Measurements from ENCODE around the gene SIPA1L3. TPM values are rescaled to one million over a fixed set of nuclear protein-coding genes. Genes with fewer than 3 reads are reported as not detected.

SIPA1L3 gene
- total and polyA plus RNA-seq, 10 of the 15 experiments (the other 5 are each of a cell fraction or from before 2014, with no cell fraction given): 0.24 to 66.2 (median 19.1) TPM

DNA sequence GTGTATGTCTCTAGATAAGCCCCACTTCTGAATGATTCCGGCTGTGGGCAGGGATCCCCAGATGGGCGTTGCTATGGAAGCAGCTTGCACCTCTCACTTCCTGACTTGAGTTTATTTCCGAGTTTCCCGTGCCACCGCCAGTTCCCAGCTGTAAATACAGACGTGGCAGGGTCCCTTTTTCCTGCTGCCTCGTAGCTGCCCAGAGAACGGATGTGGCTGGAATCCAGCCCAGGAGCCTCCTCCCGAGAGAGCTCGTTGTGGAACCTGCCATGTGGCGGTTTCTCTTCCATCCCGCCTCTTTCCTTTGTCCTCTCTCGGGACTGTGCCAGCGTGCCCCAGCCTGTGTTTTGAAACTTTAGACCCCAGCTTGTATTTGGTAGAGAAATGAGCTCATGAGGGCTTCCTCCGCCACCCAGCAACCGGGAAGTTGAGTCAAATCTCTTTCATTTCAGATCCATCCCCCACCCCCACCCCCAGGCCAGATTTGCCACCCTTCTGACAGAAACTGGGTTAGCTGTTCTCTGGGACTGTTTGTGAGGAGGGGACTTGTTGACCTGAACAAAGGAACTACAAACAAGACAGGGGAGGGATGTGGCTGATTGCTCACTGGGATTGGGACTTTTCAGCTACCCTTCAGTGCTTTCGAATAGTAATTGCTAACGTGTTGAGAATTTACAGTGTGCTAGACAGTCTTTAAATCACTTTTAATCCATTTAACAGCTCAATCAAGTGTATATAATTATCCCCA lies 96.6 kb downstream of the SIPA1L3 start (continued):
- TF ChIP-seq, protein P1, sequence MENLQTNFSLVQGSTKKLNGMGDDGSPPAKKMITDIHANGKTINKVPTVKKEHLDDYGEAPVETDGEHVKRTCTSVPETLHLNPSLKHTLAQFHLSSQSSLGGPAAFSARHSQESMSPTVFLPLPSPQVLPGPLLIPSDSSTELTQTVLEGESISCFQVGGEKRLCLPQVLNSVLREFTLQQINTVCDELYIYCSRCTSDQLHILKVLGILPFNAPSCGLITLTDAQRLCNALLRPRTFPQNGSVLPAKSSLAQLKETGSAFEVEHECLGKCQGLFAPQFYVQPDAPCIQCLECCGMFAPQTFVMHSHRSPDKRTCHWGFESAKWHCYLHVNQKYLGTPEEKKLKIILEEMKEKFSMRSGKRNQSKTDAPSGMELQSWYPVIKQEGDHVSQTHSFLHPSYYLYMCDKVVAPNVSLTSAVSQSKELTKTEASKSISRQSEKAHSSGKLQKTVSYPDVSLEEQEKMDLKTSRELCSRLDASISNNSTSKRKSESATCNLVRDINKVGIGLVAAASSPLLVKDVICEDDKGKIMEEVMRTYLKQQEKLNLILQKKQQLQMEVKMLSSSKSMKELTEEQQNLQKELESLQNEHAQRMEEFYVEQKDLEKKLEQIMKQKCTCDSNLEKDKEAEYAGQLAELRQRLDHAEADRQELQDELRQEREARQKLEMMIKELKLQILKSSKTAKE (IDR thresholded peaks at IDR 0.05; ENCODE audit: low read depth, poor library complexity, severe bottlenecking): no peak
- TF ChIP-seq FOS (IDR thresholded peaks at IDR 0.05; ENCODE audit: borderline replicate concordance, extremely low read depth, insufficient read length) (no peak), CBFB (IDR thresholded peaks at IDR 0.05; ENCODE audit: low read depth) (0 out of 2 replicates have a peak, but pooled peaks have one; percentile 20), IKZF1 (conservative IDR thresholded peaks at IDR 0.05) (peak; percentile 86), NFYB (IDR thresholded peaks at IDR 0.05; ENCODE audit: insufficient read depth, low read depth, low read length) (no peak), EED (IDR thresholded peaks at IDR 0.05; ENCODE audit: low read depth) (peak; percentile 91), KAT2A (conservative IDR thresholded peaks at IDR 0.05; ENCODE audit: control insufficient read depth, low read depth, low read length) (no peak), SIX5 (IDR thresholded peaks at IDR 0.05; ENCODE audit: low read depth, low read length, severe bottlenecking) (no peak), SIN3A (IDR thresholded peaks at IDR 0.05; ENCODE audit: low read depth, low read length) (0 out of 2 replicates have a peak, but pooled peaks have one; percentile 63), NR2C1 (IDR thresholded peaks at IDR 0.05) (no peak), NR2F1 (conservative IDR thresholded peaks at IDR 0.05) (no peak), SREBF2 (IDR thresholded peaks at IDR 0.05; ENCODE audit: low read length) (no peak), GABPA (IDR thresholded peaks at IDR 0.05; ENCODE audit: low read depth) (no peak), RBBP5 (conservative IDR thresholded peaks at IDR 0.05) (no peak), GATAD2B (conservative IDR thresholded peaks at IDR 0.05; ENCODE audit: low read depth) (no peak; the same call in none of the 2 replicates), HCFC1 (IDR thresholded peaks at IDR 0.05; ENCODE audit: low read length) (no peak), TCF7 (IDR thresholded peaks at IDR 0.05; ENCODE audit: borderline replicate concordance) (no peak)
- TF ChIP-seq, protein P2, sequence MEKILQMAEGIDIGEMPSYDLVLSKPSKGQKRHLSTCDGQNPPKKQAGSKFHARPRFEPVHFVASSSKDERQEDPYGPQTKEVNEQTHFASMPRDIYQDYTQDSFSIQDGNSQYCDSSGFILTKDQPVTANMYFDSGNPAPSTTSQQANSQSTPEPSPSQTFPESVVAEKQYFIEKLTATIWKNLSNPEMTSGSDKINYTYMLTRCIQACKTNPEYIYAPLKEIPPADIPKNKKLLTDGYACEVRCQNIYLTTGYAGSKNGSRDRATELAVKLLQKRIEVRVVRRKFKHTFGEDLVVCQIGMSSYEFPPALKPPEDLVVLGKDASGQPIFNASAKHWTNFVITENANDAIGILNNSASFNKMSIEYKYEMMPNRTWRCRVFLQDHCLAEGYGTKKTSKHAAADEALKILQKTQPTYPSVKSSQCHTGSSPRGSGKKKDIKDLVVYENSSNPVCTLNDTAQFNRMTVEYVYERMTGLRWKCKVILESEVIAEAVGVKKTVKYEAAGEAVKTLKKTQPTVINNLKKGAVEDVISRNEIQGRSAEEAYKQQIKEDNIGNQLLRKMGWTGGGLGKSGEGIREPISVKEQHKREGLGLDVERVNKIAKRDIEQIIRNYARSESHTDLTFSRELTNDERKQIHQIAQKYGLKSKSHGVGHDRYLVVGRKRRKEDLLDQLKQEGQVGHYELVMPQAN (conservative IDR thresholded peaks at IDR 0.05): no peak
- TF ChIP-seq, protein P3, sequence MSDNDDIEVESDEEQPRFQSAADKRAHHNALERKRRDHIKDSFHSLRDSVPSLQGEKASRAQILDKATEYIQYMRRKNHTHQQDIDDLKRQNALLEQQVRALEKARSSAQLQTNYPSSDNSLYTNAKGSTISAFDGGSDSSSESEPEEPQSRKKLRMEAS (IDR thresholded peaks at IDR 0.05; ENCODE audit: low read depth, low read length): 0 out of 2 replicates have a peak, but pooled peaks have one; percentile 34
- TF ChIP-seq, protein P4, sequence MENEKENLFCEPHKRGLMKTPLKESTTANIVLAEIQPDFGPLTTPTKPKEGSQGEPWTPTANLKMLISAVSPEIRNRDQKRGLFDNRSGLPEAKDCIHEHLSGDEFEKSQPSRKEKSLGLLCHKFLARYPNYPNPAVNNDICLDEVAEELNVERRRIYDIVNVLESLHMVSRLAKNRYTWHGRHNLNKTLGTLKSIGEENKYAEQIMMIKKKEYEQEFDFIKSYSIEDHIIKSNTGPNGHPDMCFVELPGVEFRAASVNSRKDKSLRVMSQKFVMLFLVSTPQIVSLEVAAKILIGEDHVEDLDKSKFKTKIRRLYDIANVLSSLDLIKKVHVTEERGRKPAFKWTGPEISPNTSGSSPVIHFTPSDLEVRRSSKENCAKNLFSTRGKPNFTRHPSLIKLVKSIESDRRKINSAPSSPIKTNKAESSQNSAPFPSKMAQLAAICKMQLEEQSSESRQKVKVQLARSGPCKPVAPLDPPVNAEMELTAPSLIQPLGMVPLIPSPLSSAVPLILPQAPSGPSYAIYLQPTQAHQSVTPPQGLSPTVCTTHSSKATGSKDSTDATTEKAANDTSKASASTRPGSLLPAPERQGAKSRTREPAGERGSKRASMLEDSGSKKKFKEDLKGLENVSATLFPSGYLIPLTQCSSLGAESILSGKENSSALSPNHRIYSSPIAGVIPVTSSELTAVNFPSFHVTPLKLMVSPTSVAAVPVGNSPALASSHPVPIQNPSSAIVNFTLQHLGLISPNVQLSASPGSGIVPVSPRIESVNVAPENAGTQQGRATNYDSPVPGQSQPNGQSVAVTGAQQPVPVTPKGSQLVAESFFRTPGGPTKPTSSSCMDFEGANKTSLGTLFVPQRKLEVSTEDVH (IDR thresholded peaks at IDR 0.05; ENCODE audit: low read depth, partially characterized antibody): no peak
- TF ChIP-seq, protein P5, sequence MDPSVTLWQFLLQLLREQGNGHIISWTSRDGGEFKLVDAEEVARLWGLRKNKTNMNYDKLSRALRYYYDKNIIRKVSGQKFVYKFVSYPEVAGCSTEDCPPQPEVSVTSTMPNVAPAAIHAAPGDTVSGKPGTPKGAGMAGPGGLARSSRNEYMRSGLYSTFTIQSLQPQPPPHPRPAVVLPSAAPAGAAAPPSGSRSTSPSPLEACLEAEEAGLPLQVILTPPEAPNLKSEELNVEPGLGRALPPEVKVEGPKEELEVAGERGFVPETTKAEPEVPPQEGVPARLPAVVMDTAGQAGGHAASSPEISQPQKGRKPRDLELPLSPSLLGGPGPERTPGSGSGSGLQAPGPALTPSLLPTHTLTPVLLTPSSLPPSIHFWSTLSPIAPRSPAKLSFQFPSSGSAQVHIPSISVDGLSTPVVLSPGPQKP (IDR thresholded peaks at IDR 0.05; ENCODE audit: low read depth, low read length): no peak

All from GM12878 (cell line).